Endodermal cell (in vitro differentiated cells): ENCODE data around the gene PDK2. TPM values are rescaled to one million over a fixed set of nuclear protein-coding genes. Genes with fewer than 3 reads are reported as not detected.

Experiments
- DNase-seq: peaks from one replicate; pipeline ENCODE4 v3.0.0-alpha.2; 2017
- H3K27ac ChIP-seq: 2 replicates; pipeline ENCODE4 v1.5.1; 2013; ENCODE audit warnings: mild to moderate bottlenecking, low read depth, low read length, moderate library complexity
- H3K27me3 ChIP-seq: 2 replicates; pipeline ENCODE4 v1.6.1; 2013; ENCODE audit warnings: mild to moderate bottlenecking, low read length, moderate library complexity; ENCODE audit not compliant: insufficient read depth, control insufficient read depth, poor library complexity, severe bottlenecking
- H3K36me3 ChIP-seq: 2 replicates; pipeline ENCODE4 v1.7.0; 2013; ENCODE audit warnings: mild to moderate bottlenecking, low read length, moderate library complexity; ENCODE audit not compliant: control insufficient read depth, insufficient read depth
- H3K4me1 ChIP-seq: one replicate; pipeline ENCODE4 v1.7.0; 2013; ENCODE audit warnings: low read length; ENCODE audit not compliant: control insufficient read depth, insufficient read depth
- H3K4me3 ChIP-seq: 2 replicates; pipeline ENCODE4 v1.5.1; 2013; ENCODE audit warnings: mild to moderate bottlenecking, low read length, moderate library complexity
- H3K9ac ChIP-seq: 2 replicates; pipeline ENCODE4 v1.6.1; 2013; ENCODE audit warnings: mild to moderate bottlenecking, low read length, moderate library complexity; ENCODE audit not compliant: poor library complexity, severe bottlenecking; ENCODE audit errors: extremely low read depth
- H3K9me3 ChIP-seq: 2 replicates; pipeline ENCODE4 v1.6.1; 2013; ENCODE audit warnings: mild to moderate bottlenecking, low read length, moderate library complexity; ENCODE audit not compliant: control insufficient read depth
- H3K27ac Mint-ChIP-seq: 2 replicates; pipeline ENCODE4 v1.8.0; 2020; ENCODE audit warnings: mixed read lengths
- H3K27me3 Mint-ChIP-seq: 2 replicates; pipeline ENCODE4 v1.8.0; 2021; ENCODE audit warnings: mild to moderate bottlenecking, mixed read lengths; ENCODE audit not compliant: insufficient read depth
- H3K36me3 Mint-ChIP-seq: 2 replicates; pipeline ENCODE4 v1.8.0; 2020; ENCODE audit warnings: low read depth, mixed read lengths
- H3K4me1 Mint-ChIP-seq: 2 replicates; pipeline ENCODE4 v1.8.0; 2020; ENCODE audit warnings: mixed read lengths
- H3K4me3 Mint-ChIP-seq: 2 replicates; pipeline ENCODE4 v1.8.0; 2020; ENCODE audit warnings: mild to moderate bottlenecking, moderate library complexity, mixed read lengths
- H3K9me3 Mint-ChIP-seq: 2 replicates; pipeline ENCODE4 v1.8.0; 2020; ENCODE audit warnings: mild to moderate bottlenecking, mixed read lengths
- WGBS, 2 experiments: methylation state at CpG; one replicate each; pipeline versions ENCODE4 v1.1.5 to v1.1.7; 2013; ENCODE audit warnings: missing lambda C conversion rate in 2 of 2, mixed read lengths in 1 of 2; ENCODE audit not compliant: insufficient coverage in 1 of 2, insufficient read length in 1 of 2; 5-methylcytosine and 5-hydroxymethylcytosine counted together
- total RNA-seq, 2 donors: library from RNA; stranded (reverse); fragmentation: NEBNext Ultra II Directional in 1 of 2; extraction: Animal tissue kit (Norgen Biotek cat#: 25700) in 1 of 2; gene quantifications; 2 replicates in 1 of 2; 3 replicates in 1 of 2; pipeline ENCODE4 v1.2.1, GENCODE V29; 2021
- TF ChIP-seq, protein P1 (sequence below): fragments of 200-600 bp; sonication (generic); conservative IDR thresholded peaks from 2 replicates; pipeline ENCODE4 v1.5.0; 2021; ENCODE audit warnings: antibody characterized with exemption, mild to moderate bottlenecking

The PDK2 gene
- total RNA-seq, 2 donors from 2014 or later = 23.0 to 24.2 TPM

DNA sequence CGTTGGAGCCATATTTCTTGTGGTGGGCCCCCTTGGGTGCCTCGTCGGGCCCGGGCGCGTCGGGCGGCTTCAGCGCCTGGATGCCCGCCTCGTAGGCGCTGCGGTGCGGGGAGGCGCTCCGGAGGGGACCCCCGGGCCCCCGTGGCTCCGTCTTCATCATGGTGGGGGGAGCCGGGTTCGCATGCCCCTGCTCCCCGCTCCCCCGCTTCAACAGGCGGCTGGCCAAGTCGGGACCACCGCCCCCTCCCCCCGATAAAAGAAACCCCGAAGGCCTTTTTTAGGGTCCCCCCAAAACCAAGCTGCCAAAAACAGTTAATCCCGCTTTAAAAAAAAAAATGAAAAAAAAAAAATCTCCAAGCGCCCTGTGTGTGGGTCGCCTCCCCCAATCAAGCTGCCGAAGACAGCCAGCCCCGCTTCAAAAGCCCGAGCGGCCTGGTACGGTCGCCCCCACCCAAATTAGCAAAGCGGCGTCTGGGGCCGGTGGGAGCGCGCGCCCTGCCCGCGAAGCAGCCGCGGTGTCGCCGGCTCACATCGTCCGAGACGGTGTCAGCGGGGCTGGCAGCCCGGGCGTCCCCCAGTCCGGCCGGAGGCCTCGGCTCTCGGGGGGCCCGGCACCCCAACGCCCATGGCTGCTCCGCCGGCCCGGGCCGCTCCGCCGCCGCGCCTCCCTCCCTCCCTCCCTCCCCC is 55.3 kb downstream of the PDK2 start, which contains the start of gene PPP1R9B:
Gene PPP1R9B, minus strand, starts transcription at position 324 of the 687 bp plus-strand sequence. Its CDS starts 164 bp downstream, at position 160.
- WGBS, 2 experiments = 0 to 1% methylated on average over 18 to 69 of the region's 69 CpGs
- Mint-ChIP-seq H3K36me3 (no peaks in the 10 kb centered on the region), H3K27ac (peak within 1 kb of the TSS; percentile 91), H3K27me3 (peaks cover 5% of the 10 kb centered on the region), H3K9me3 (no peaks in the 10 kb centered on the region), H3K4me3 (peak within 1 kb of the TSS; percentile 68), H3K4me1 (peaks cover 21% of the 10 kb centered on the region)
- Histone ChIP-seq H3K4me1 (peaks cover 13% of the 10 kb centered on the region), H3K36me3 (no peaks in the 10 kb centered on the region), H3K9ac (peak within 1 kb of the TSS; percentile 44), H3K9me3 (no peaks in the 10 kb centered on the region), H3K27ac (peak within 1 kb of the TSS; percentile 73), H3K4me3 (peak within 1 kb of the TSS; percentile 92), H3K27me3 (no peaks in the 10 kb centered on the region)
- DNase-seq = no peak
- TF ChIP-seq, protein P1, sequence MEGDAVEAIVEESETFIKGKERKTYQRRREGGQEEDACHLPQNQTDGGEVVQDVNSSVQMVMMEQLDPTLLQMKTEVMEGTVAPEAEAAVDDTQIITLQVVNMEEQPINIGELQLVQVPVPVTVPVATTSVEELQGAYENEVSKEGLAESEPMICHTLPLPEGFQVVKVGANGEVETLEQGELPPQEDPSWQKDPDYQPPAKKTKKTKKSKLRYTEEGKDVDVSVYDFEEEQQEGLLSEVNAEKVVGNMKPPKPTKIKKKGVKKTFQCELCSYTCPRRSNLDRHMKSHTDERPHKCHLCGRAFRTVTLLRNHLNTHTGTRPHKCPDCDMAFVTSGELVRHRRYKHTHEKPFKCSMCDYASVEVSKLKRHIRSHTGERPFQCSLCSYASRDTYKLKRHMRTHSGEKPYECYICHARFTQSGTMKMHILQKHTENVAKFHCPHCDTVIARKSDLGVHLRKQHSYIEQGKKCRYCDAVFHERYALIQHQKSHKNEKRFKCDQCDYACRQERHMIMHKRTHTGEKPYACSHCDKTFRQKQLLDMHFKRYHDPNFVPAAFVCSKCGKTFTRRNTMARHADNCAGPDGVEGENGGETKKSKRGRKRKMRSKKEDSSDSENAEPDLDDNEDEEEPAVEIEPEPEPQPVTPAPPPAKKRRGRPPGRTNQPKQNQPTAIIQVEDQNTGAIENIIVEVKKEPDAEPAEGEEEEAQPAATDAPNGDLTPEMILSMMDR = no peak

DNA sequence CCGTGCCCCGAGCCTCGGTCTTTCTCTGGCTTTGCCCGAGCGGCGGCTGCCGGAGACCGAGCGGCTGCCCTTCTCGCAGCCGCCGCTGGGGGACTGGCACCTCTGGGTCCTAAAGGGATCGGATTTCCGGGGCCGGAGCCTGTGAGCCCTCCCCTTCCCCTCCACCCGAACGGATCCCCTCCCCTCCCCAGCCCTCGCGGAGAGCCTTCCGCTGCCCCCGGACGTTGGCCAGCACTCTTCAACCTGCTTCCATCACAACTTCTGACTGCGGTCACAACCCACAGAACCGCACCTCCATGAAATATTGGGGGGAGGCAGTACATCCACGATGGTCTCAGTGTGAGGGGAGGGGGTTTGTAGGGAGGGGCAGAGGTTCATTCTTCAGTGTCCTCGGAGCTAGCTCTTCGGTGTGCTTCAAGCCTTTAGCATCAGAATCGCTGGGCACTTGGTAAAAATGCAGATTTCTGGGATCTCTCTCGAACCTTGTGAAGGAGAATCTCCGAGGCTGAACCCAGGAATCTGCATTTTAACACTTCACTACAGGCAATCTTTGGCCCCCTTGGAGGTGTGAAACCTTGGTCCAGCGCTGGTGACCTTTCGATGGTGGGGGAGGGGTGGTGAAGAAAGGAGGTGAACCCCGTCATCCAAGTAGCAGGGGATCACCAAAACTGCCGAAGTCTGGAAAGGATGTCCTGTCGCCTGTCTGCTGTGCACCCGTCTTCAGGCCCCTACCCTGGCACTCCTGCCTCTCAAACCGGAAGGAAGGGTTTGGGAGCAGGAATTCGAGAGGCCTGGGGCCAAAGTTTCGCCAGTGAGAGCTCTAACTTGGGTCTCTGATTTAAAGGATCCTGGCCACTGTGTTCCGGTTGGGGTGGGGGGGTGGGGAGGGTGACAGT is 56.1 kb downstream of the PDK2 start:
- TF ChIP-seq, protein P1 = peak; percentile 77
- 2 to 3% methylated on average over 10 to 40 of the region's 40 CpGs for WGBS, 2 experiments
- peak overlapping the region; percentile 73 for H3K27ac ChIP-seq
- no peak overlapping the region for H3K9ac ChIP-seq
- H3K4me1 ChIP-seq = peaks cover 13% of the 10 kb centered on the region
- peaks cover 5% of the 10 kb centered on the region for H3K27me3 Mint-ChIP-seq
- no peaks in the 10 kb centered on the region for H3K27me3 ChIP-seq
- H3K36me3 Mint-ChIP-seq = no peaks in the 10 kb centered on the region
- peaks cover 21% of the 10 kb centered on the region for H3K4me1 Mint-ChIP-seq
- peak overlapping the region; percentile 92 for H3K4me3 ChIP-seq
- H3K27ac Mint-ChIP-seq = peak overlapping the region; percentile 91
- H3K36me3 ChIP-seq = no peaks in the 10 kb centered on the region
- peak; percentile 99 for DNase-seq
- peak overlapping the region; percentile 68 for H3K4me3 Mint-ChIP-seq
- no peaks in the 10 kb centered on the region for H3K9me3 Mint-ChIP-seq
- H3K9me3 ChIP-seq = no peaks in the 10 kb centered on the region

DNA sequence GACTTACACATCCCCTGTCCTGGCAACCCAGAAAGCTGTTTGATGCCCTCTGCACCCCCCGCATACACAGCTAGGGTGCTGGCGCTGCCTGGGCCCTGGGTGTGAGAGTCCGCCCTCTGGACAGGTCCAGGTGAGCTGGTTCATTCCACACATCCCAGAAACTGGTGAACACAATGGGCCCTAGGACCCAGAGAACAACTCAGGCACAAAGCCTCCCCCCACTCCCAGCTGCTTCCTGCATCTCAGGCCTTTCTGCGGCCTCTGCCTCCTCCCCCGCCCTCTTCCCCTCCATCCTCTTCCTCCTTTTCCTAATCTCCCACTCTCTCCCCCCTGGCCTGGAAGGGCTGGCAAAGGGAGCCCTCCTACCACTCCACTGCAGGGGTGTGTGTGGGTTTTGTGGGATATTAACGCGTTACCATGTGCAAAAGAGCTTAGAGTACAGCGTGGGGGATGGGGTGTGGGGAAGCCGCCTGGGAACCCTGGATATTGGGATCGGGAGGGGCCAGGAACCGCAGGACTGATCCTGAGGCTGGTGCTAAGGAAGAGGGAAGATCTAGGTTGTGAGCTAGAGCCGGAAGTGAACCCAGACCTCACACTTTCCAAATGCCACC is 56.9 kb downstream of the PDK2 start:
- H3K36me3 Mint-ChIP-seq = no peaks in the 10 kb centered on the region
- H3K27ac ChIP-seq = peak overlapping the region; percentile 70
- H3K4me3 Mint-ChIP-seq = peak overlapping the region; percentile 68
- peak; percentile 98 for DNase-seq
- no peaks in the 10 kb centered on the region for H3K9me3 ChIP-seq
- H3K9me3 Mint-ChIP-seq = no peaks in the 10 kb centered on the region
- H3K27me3 ChIP-seq = no peaks in the 10 kb centered on the region
- H3K4me3 ChIP-seq = peak overlapping the region; percentile 76
- H3K27ac Mint-ChIP-seq = peak overlapping the region; percentile 83
- no peak overlapping the region for H3K9ac ChIP-seq
- TF ChIP-seq, protein P1 = no peak
- peaks cover 18% of the 10 kb centered on the region for H3K4me1 Mint-ChIP-seq
- peaks cover 5% of the 10 kb centered on the region for H3K27me3 Mint-ChIP-seq
- peaks cover 13% of the 10 kb centered on the region for H3K4me1 ChIP-seq
- no peaks in the 10 kb centered on the region for H3K36me3 ChIP-seq
- WGBS, 2 experiments = 6 to 9% methylated on average over 8 to 12 of the region's 12 CpGs
